Activated CD4-positive, alpha-beta T cell treated with anti-CD3 and anti-CD28 coated beads, Interleukin-2, amount 10 ng/mL, durations not matched to agents 24 days and 14 days (primary cell): ENCODE results near the gene FHL1. TPM values are rescaled to one million over a fixed set of nuclear protein-coding genes. Genes with fewer than 3 reads are reported as not detected.
A peak's percentile ranks its signal among the peaks of the same experiment; 100 is the strongest.
"Not testable (repeated sequence)": the region's sequence is repeated elsewhere in the genome, so short reads cannot be mapped to it uniquely, and the experiment has no call there.

ENCODE experiments used
- DNase-seq: peaks from one replicate; pipeline ENCODE4 v3.0.0; 2022
- H3K27ac Mint-ChIP-seq: one replicate; pipeline ENCODE4 v1.8.0; 2022; ENCODE audit warnings: mild to moderate bottlenecking, mixed read lengths
- H3K27me3 Mint-ChIP-seq: one replicate; pipeline ENCODE4 v1.8.0; 2022; ENCODE audit warnings: mixed read lengths
- H3K36me3 Mint-ChIP-seq: one replicate; pipeline ENCODE4 v1.8.0; 2022; ENCODE audit warnings: low read depth, mild to moderate bottlenecking, mixed read lengths
- H3K4me1 Mint-ChIP-seq: one replicate; pipeline ENCODE4 v1.8.0; 2021; ENCODE audit warnings: mixed read lengths
- H3K4me3 Mint-ChIP-seq: one replicate; pipeline ENCODE4 v1.8.0; 2022; ENCODE audit warnings: mild to moderate bottlenecking, moderate library complexity, mixed read lengths
- H3K9me3 Mint-ChIP-seq: one replicate; pipeline ENCODE4 v1.8.0; 2021; ENCODE audit warnings: mixed read lengths
- intact Hi-C: fragments of 100-400 bp; cut with micrococcal nuclease; formaldehyde crosslinking; loops from one replicate; pipeline ENCODE4 v1.15.1; 2023
- total RNA-seq: library from RNA; stranded (reverse); gene quantifications from 2 replicates; pipeline ENCODE4 v1.2.3, GENCODE V29; 2022

The FHL1 gene
- total RNA-seq, 1 donor from 2014 or later, result 15.2 TPM

DNA sequence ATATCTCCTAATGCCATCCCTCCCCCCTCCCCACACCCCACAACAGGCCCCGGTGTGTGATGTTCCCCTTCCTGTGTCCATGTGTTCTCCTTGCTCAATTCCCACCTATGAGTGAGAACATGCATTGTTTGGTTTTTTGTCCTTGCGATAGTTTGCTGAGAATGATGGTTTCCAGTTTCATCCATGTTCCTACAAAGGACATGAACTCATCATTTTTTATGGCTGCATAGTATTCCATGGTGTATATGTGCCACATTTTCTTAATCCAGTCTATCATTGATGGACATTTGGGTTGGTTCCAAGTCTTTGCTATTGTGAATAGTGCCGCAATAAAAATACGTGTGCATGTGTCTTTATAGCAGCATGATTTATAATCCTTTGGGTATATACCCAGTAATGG is 90.5 kb downstream of the FHL1 start:
- H3K27me3 Mint-ChIP-seq, H3K27ac Mint-ChIP-seq, H3K9me3 Mint-ChIP-seq, H3K4me3 Mint-ChIP-seq, DNase-seq, intact Hi-C loops, H3K4me1 Mint-ChIP-seq: not testable (repeated sequence)
- peaks cover 49% of the 10 kb centered on the region for H3K36me3 Mint-ChIP-seq

DNA sequence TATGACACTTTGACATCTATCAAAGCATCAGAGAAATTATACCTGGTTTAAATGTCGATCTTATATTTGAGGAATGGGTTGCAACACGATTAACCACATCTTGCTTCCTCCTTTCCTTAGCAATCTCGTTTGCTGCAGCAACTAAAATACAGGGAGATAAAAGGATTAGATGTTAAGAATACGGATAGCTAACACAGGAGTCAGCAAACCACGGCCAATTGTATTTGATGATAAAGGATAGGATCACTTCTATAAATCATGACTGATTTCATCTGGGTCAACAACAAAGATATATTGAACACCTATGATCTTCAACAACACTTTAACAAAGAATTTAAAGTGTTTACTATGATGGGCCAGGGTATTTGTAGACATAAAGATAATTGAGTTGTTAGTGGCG is 98.9 kb downstream of the FHL1 start:
- H3K9me3 Mint-ChIP-seq, result no peaks in the 10 kb centered on the region
- H3K4me3 Mint-ChIP-seq, result no peak overlapping the region
- H3K4me1 Mint-ChIP-seq, result peaks cover 14% of the 10 kb centered on the region
- no peak overlapping the region for H3K27ac Mint-ChIP-seq
- no peaks in the 10 kb centered on the region for H3K27me3 Mint-ChIP-seq
- DNase-seq, result no peak
- peaks cover 25% of the 10 kb centered on the region for H3K36me3 Mint-ChIP-seq
- intact Hi-C loops, result no loop called here

DNA sequence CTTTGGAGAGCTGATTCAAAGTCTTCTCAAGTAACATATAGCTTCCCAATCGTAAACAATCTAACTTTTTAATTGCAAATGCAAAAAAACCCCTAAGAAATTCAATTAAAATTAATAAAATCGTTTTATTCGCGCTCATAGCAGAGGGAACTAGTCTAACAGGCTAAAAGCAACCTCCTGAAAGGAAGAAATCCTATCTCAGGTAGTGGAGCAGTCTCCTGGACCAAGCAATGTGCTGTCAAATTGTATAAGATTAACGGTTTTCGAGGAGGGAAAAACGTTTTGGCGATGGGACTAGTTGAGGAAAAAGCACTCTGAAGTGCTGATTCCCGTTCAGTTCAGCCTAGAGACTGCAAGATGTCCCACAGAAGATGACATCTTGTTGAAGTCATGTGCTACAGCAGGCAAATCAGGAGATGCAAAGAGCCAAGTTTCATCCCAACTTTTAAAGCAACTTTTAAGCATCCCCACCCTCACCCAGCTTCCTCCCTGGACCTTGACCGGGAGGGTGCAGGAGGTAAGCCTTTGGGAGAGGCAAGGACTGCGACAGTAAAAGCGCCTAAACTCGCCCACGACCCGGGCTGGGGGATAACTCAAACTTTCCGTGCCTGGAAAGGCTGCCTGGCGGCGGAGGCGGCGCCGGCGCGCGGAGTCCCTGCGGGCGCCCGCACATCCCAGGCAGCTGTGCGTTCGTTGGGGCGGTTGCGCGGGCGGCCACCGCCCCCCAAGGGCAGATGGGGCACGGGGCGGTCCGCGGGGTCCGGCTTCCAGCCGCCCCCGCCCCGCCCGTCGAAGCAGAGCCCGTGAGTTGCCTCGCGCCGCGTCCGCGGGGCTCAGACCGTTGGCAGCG is 103.1 kb downstream of the FHL1 start:
- Mint-ChIP-seq H3K36me3 (peaks cover 5% of the 10 kb centered on the region), H3K27me3 (no peaks in the 10 kb centered on the region), H3K27ac (peak overlapping the region; percentile 74), H3K9me3 (no peaks in the 10 kb centered on the region), H3K4me1 (peaks cover 15% of the 10 kb centered on the region), H3K4me3 (peak overlapping the region; percentile 92)
- intact Hi-C loops, result loop anchor here (1.0 to 10.0 kb wide), 3 partner anchors 9 to 444 kb away; partner anchors contain the start of gene HTATSF1
- peak; percentile 77 for DNase-seq

DNA sequence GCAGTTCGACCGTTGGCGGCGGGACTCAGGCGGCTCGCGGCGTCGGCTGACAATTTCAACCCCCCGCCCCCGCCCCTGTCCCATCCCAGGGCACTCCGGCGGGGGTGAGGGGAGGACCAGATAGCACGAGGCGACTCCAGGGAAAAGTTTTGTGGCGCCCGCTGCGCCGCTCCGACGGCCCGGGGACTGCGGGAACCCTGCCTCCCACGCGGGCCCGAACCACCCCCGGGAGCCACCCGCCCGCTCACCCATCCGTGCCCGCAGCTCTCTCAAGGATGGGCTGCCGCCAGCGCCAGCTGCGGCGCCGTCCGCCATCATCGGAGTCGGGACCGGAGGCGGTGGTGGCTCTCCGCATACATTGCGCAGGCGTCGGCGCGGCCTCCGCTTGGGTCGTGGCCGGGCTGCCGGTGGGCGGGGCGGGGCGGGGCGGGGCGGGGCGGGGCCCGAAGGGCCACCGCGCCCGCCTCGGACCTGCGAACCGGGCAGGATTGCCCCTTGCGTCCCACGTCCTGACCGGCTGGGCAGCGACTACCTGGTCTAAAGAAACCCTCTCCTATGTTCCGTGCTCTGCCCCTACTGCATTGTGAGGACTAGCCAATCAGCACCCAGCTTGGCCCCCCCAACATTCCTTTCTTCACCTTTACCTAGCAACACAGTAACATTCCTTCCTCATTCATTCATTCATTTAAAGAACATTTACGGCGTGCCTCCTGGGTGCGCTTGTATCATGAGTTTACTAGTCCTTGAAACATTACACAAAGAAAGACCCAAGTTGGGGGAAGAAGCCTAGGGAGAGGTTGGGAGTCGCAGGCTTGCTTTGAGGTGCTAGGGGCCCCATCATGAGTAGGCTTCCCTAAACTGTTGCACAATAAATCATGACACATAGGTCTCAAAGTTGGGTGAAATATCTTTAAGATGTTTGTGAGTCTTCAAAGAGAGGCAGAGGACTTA is 104.0 kb downstream of the FHL1 start, which contains the start of gene MAP7D3:
TSS of gene MAP7D3 (minus strand) at position 360 of the 951 bp plus-strand sequence. CDS start at position 318, 42 bp downstream.
- Mint-ChIP-seq H3K27me3 (no peaks in the 10 kb centered on the region), H3K27ac (peak within 1 kb of the TSS; percentile 92), H3K36me3 (peaks cover 4% of the 10 kb centered on the region), H3K9me3 (no peaks in the 10 kb centered on the region), H3K4me1 (peaks cover 15% of the 10 kb centered on the region), H3K4me3 (peak within 1 kb of the TSS; percentile 92)
- intact Hi-C loops, result loop anchor here (1.0 to 10.0 kb wide), 3 partner anchors 8 to 443 kb away; partner anchors contain the start of gene HTATSF1
- peak; percentile 90 for DNase-seq

DNA sequence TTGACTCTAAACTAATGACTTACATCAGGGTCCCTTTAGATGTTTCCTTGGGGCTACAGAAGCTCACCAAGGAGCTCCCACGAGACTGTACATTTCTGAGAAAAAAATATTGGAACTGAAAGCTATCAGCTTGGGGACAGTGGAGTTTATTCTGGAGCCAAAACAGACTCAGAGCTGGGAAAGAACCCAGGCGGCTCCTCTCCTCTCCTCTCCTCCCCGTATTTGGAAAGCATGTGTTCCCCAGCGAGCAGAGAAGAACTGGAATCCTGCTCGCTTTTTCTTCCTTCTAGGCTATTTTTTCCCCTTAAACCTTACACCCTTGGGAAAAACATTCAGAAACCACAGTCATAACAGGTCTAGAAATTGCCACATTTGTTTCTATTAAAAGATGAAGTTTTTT is 108.2 kb downstream of the FHL1 start:
- H3K27ac Mint-ChIP-seq, result no peak overlapping the region
- intact Hi-C loops, result loop anchor here (10.0 kb wide), 1 partner anchor 439 kb away; no protein-coding TSS in a partner anchor
- H3K4me3 Mint-ChIP-seq, result no peak overlapping the region
- H3K4me1 Mint-ChIP-seq, result peaks cover 17% of the 10 kb centered on the region
- peaks cover 2% of the 10 kb centered on the region for H3K36me3 Mint-ChIP-seq
- no peaks in the 10 kb centered on the region for H3K9me3 Mint-ChIP-seq
- no peak for DNase-seq
- H3K27me3 Mint-ChIP-seq, result no peaks in the 10 kb centered on the region

DNA sequence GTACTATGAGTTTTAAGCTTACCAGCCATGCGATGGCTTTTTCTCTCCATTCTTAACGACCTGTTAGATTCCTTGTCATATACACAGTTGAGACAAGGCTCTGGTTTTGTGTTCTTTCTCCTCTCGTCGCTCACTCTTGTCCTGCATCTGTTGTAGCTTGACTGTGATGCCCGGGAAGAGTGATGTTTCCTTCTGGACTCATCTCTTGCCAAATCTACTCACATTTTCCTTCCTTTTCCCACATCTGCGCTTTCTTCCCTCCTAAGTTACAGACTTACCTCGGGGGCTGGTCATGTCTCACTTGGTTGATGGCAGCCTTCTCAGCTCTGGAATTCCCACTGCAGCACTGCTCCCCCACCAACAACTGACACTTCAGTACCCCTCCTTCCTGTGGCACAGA is 108.7 kb downstream of the FHL1 start:
- intact Hi-C loops, result loop anchor here (10.0 kb wide), 1 partner anchor 439 kb away; no protein-coding TSS in a partner anchor
- Mint-ChIP-seq H3K4me1 (peaks cover 21% of the 10 kb centered on the region), H3K9me3 (no peaks in the 10 kb centered on the region), H3K27ac (no peak overlapping the region), H3K4me3 (no peak overlapping the region), H3K36me3 (peaks cover 2% of the 10 kb centered on the region), H3K27me3 (no peaks in the 10 kb centered on the region)
- DNase-seq, result no peak

DNA sequence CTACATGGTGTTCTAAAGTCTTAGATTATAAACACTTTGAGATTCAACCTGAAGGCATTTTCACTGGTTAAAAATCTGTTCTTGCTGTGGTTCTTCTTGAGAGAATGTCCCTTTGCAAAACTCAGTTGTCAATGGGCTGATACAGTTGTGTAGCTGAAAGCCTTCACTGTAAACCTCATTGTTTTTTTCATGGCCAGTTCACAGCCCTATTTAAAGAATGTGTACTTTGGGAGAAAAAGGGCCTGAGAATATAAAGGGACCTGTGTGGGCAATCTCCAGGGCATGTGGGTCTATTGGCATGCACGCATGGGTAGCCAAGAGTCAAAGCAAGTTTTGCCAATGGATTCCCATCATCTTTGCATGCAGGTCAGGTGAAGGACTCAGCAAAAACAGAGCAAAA is 111.6 kb downstream of the FHL1 start:
- DNase-seq, result no peak
- intact Hi-C loops, result loop anchor here (1.0 to 10.0 kb wide), 2 partner anchors 8 to 436 kb away; partner anchors contain the start of gene MAP7D3
- Mint-ChIP-seq H3K9me3 (no peaks in the 10 kb centered on the region), H3K27me3 (no peaks in the 10 kb centered on the region), H3K4me3 (no peak overlapping the region), H3K27ac (peak overlapping the region; percentile 7), H3K36me3 (no peaks in the 10 kb centered on the region), H3K4me1 (peaks cover 14% of the 10 kb centered on the region)

DNA sequence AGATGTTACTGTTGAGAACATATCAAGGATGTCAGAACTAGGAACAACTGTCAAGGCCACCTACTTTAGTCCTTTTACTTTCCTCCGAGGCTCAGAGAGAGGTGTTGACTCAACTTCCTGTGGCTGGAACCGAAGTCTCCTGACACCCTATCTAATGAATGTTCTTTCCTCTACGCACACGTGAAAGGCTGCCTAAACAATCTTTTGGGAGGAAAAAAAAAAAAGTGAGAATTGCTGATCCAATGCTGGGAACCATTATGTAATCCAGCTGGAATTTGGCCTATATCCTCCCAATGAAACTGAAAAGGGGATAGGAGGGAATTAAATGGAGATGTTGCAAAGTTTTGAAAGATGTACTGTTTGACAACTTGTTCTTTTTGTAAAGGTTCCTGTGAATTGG is 112.2 kb downstream of the FHL1 start:
- Mint-ChIP-seq H3K4me3 (peak overlapping the region; percentile 36), H3K27ac (peak overlapping the region; percentile 82), H3K9me3 (no peaks in the 10 kb centered on the region), H3K4me1 (peaks cover 14% of the 10 kb centered on the region), H3K27me3 (no peaks in the 10 kb centered on the region), H3K36me3 (no peaks in the 10 kb centered on the region)
- DNase-seq, result peak; percentile 68
- intact Hi-C loops, result loop anchor here (1.0 to 10.0 kb wide), 2 partner anchors 8 to 435 kb away; partner anchors contain the start of gene MAP7D3

DNA sequence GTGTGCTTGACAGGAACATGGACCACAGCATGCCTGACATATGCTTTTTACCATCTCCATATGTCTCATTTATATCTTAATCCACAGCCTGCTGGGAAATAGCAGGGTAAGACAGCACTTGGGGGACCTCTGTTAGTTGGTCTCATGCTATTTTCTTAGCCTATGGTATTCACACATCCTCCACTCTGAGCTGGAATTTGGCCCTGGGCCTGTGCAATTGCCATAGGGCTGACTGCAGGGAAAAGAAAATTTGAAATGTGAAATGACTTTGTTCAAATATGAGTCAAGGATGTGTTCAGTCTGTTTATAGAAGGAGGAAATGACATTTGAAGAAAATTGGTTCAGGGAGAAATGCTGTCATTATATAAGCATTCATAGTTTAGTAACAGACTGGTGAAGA is 113.4 kb downstream of the FHL1 start:
- H3K4me1 Mint-ChIP-seq, result peaks cover 14% of the 10 kb centered on the region
- H3K9me3 Mint-ChIP-seq, result no peaks in the 10 kb centered on the region
- H3K36me3 Mint-ChIP-seq, result no peaks in the 10 kb centered on the region
- no peak for DNase-seq
- H3K27ac Mint-ChIP-seq, result no peak overlapping the region
- H3K27me3 Mint-ChIP-seq, result no peaks in the 10 kb centered on the region
- intact Hi-C loops, result loop anchor here (10.0 kb wide), 1 partner anchor 96 kb away; no protein-coding TSS in a partner anchor
- no peak overlapping the region for H3K4me3 Mint-ChIP-seq

Other genes with a start within 250 kb of the FHL1 start
- 27.1 and 27.4 TPM in 2 replicates for gene MMGT1, start 173.5 kb upstream of the FHL1 start, total RNA-seq
- 10.9 and 12.4 TPM in 2 replicates for gene SLC9A6, start 162.1 kb upstream of the FHL1 start, total RNA-seq
- 24.5 and 26.7 TPM in 2 replicates for gene MAP7D3, start 103.9 kb downstream of the FHL1 start, total RNA-seq
- gene ADGRG4, start 153.4 kb downstream of the FHL1 start, total RNA-seq, result not detected in 2 replicates